H1 (cell line): ENCODE data around the gene REELD1.

ENCODE experiments used
- ASH2L ChIP-seq: fragments of 200-600, 300-600 bp; sonication (generic); IDR thresholded peaks from one replicate; pipeline ENCODE4 v1.7.1; 2017; ENCODE audit warnings: low read length
- CEBPB ChIP-seq: IDR thresholded peaks from 2 replicates; pipeline ENCODE4 v1.6.1; 2012; ENCODE audit warnings: low read depth, low read length
- CHD1 ChIP-seq: IDR thresholded peaks from 2 replicates; pipeline ENCODE4 v1.6.1; 2012; ENCODE audit warnings: low read depth, low read length, improper control_type of control experiment
- CHD2 ChIP-seq: IDR thresholded peaks from 2 replicates; pipeline ENCODE4 v1.6.1; 2012; ENCODE audit warnings: low read length, improper control_type of control experiment
- EP300 ChIP-seq, 2 experiments: IDR thresholded peaks; 1 replicate in 1 of 2; 2 replicates in 1 of 2; pipeline ENCODE4 v1.6.1; 2011 to 2012; ENCODE audit warnings: low read depth in 2 of 2, low read length in 2 of 2, mild to moderate bottlenecking in 2 of 2, borderline replicate concordance in 1 of 2, inconsistent platforms in 1 of 2, moderate library complexity in 1 of 2
- EZH2 ChIP-seq: fragments of 200-600 bp; sonication (generic); IDR thresholded peaks from 2 replicates; pipeline ENCODE4 v1.7.1; 2012; ENCODE audit warnings: low read depth, mild to moderate bottlenecking, moderate library complexity, low read length, inconsistent platforms; ENCODE audit not compliant: severe bottlenecking
- POLR2A ChIP-seq, 2 experiments: IDR thresholded peaks; 1 replicate in 1 of 2; 2 replicates in 1 of 2; pipeline ENCODE4 v1.6.1; 2011; ENCODE audit warnings: low read depth in 2 of 2, low read length in 2 of 2, mild to moderate bottlenecking in 2 of 2; ENCODE audit errors: control extremely low read depth in 1 of 2
- POLR2AphosphoS5 ChIP-seq: IDR thresholded peaks from 2 replicates; pipeline ENCODE4 v1.6.1; 2011; ENCODE audit warnings: low read depth, low read length
- RAD21 ChIP-seq, 2 experiments: IDR thresholded peaks in 1 of 2; conservative IDR thresholded peaks in 1 of 2; 2 replicates each; pipeline ENCODE4 v1.6.1; 2011; ENCODE audit warnings: low read depth in 2 of 2, low read length in 2 of 2, improper control_type of control experiment in 1 of 2, inconsistent platforms in 1 of 2, mild to moderate bottlenecking in 1 of 2, moderate library complexity in 1 of 2
- SIN3A ChIP-seq, 2 experiments: IDR thresholded peaks in 1 of 2; conservative IDR thresholded peaks in 1 of 2; 2 replicates each; pipeline ENCODE4 v1.6.1; 2011 to 2012; ENCODE audit warnings: low read length in 2 of 2, improper control_type of control experiment in 1 of 2, low read depth in 1 of 2, mild to moderate bottlenecking in 1 of 2
- TAF1 ChIP-seq: IDR thresholded peaks from 2 replicates; pipeline ENCODE4 v1.6.1; 2011; ENCODE audit warnings: mild to moderate bottlenecking, low read depth, low read length
- TF ChIP-seq, protein P1 (sequence below), 3 experiments: IDR thresholded peaks; 1 replicate in 2 of 3; 2 replicates in 1 of 3; pipeline versions ENCODE4 v1.5.1 to v1.6.1; 2011; ENCODE audit warnings: low read length in 3 of 3, mild to moderate bottlenecking in 3 of 3, inconsistent platforms in 2 of 3, low read depth in 1 of 3, moderate library complexity in 1 of 3; ENCODE audit not compliant: insufficient read depth in 1 of 3; ENCODE audit errors: control extremely low read depth in 1 of 3
- TF ChIP-seq, protein P2 (sequence below): IDR thresholded peaks from 2 replicates; pipeline ENCODE4 v1.6.1; 2012; ENCODE audit warnings: inconsistent platforms

DNA sequence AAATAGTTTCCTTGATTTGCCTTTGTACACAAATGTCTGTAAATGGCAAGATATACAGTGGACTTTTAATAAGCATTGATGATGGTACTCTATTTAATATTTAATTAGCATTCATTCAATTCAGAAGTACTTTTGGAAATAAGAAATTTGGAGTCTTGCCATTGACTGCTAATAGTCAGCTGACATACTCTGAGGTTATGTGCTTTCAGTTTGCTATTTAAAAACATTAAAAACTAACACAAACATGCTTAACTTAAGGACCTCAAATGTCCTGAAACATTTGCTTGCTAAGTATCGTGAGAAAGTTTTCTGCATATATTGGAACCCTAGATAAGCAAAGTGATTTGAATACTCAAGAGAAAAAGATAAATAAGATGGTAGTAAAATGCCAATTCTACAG, 64.6 kb downstream of the REELD1 start:
- no peak for TF ChIP-seq POLR2AphosphoS5
- TF ChIP-seq EZH2, result no peak
- TF ChIP-seq SIN3A (conservative IDR thresholded peaks at IDR 0.05 in 1 of 2, IDR thresholded peaks at IDR 0.05 in 1 of 2; ENCODE audit: low read depth in 1 of 2, low read length in 2 of 2), result no peak
- no peak for TF ChIP-seq TAF1
- TF ChIP-seq POLR2A (IDR thresholded peaks at IDR 0.05; ENCODE audit: control extremely low read depth in 1 of 2, low read depth in 2 of 2, low read length in 2 of 2), result no peak
- TF ChIP-seq, protein P1, sequence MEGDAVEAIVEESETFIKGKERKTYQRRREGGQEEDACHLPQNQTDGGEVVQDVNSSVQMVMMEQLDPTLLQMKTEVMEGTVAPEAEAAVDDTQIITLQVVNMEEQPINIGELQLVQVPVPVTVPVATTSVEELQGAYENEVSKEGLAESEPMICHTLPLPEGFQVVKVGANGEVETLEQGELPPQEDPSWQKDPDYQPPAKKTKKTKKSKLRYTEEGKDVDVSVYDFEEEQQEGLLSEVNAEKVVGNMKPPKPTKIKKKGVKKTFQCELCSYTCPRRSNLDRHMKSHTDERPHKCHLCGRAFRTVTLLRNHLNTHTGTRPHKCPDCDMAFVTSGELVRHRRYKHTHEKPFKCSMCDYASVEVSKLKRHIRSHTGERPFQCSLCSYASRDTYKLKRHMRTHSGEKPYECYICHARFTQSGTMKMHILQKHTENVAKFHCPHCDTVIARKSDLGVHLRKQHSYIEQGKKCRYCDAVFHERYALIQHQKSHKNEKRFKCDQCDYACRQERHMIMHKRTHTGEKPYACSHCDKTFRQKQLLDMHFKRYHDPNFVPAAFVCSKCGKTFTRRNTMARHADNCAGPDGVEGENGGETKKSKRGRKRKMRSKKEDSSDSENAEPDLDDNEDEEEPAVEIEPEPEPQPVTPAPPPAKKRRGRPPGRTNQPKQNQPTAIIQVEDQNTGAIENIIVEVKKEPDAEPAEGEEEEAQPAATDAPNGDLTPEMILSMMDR (IDR thresholded peaks at IDR 0.05; ENCODE audit: control extremely low read depth in 1 of 3, insufficient read depth in 1 of 3, low read depth in 1 of 3, low read length in 3 of 3), result no peak
- no peak for TF ChIP-seq EP300 (IDR thresholded peaks at IDR 0.05; ENCODE audit: borderline replicate concordance in 1 of 2, low read depth in 2 of 2, low read length in 2 of 2)
- TF ChIP-seq RAD21 (IDR thresholded peaks at IDR 0.05 in 1 of 2, conservative IDR thresholded peaks at IDR 0.05 in 1 of 2; ENCODE audit: low read depth in 2 of 2, low read length in 2 of 2), result no peak
- no peak for TF ChIP-seq ASH2L
- TF ChIP-seq CEBPB, result no peak
- TF ChIP-seq CHD1, result no peak
- TF ChIP-seq CHD2, result no peak
- TF ChIP-seq, protein P2, sequence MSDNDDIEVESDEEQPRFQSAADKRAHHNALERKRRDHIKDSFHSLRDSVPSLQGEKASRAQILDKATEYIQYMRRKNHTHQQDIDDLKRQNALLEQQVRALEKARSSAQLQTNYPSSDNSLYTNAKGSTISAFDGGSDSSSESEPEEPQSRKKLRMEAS, result no peak
